ENCODE measurements around the gene BIN1.

DNA sequence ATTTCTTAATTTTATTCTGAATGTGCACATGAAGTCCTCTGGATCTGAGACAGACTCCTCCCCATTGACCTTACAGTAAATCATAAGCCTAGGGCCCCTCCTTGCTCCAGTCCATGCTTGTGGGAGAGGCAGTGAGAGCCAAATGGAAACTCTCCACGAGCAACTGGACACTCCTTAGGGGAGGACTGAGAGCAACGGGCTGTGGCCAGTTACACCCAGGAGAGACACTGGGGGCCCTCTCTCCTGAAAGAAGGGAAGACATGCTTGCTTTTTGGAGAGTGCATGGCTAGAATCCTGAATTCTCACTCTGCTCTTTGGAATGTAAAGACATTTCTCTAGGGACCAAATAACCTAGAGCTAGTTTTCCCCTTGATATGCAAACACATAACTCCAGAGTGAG lies 49.0 kb upstream of the BIN1 start:
- no peak for TF ChIP-seq EZH2 (IDR thresholded peaks at IDR 0.05; ENCODE audit: insufficient read depth, poor library complexity, severe bottlenecking)
- TF ChIP-seq EZH2phosphoT487 (IDR thresholded peaks at IDR 0.05; ENCODE audit: insufficient read depth, low read depth) = no peak
